Posterior vena cava (tissue), 2 donors: ENCODE results near the gene ZNF536. TPM values are rescaled to one million over a fixed set of nuclear protein-coding genes. Genes with fewer than 3 reads are reported as not detected.
"Not testable (repeated sequence)": the region's sequence is repeated elsewhere in the genome, so short reads cannot be mapped to it uniquely, and the experiment has no call there.

ENCODE experiments used
- DNase-seq: peaks from one replicate; pipeline ENCODE4 v3.0.0-alpha.2; 2020; ENCODE audit warnings: low spot score
- intact Hi-C, 2 donors: fragments of 100-400 bp; cut with DNase I; formaldehyde crosslinking; loops; one replicate each; pipeline versions ENCODE4 v1.14.1 to v1.14.2; 2022 to 2023
- total RNA-seq, 2 donors: library from RNA; stranded (reverse); fragmentation: NEBNext Ultra II Directional; extraction: Animal tissue kit (Norgen Biotek cat#: 25700); gene quantifications; one replicate each; pipeline ENCODE4 v1.2.1, GENCODE V29; 2021
- donor health status: DM: yes; HTN: yes; CAD: no.
- donor health status: DM: yes; HTN: yes; CAD: no.

The ZNF536 gene
- total RNA-seq, 2 donors from 2014 or later: 2.8 to 3.6 TPM

DNA sequence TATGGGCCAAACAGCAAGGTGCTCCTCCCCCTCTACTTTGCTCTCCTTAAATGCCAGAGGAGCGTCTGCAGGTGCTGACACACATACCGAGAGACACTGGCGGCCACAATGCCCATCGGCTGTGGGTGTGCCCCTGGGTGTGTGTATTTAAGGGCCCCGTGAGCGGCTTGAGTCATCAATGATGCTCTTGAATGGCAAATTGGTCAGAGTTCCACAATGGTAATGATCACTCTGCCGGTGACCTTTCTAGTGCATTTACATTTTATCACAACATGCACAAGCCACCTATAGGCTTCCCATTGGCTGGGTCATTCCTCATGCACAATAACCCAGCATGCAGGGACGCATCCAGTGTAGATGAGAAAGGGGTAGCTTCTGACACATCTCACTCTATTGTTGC, 124.8 kb downstream of the ZNF536 start:
- no peak for DNase-seq
- intact Hi-C loops: no loop called here

DNA sequence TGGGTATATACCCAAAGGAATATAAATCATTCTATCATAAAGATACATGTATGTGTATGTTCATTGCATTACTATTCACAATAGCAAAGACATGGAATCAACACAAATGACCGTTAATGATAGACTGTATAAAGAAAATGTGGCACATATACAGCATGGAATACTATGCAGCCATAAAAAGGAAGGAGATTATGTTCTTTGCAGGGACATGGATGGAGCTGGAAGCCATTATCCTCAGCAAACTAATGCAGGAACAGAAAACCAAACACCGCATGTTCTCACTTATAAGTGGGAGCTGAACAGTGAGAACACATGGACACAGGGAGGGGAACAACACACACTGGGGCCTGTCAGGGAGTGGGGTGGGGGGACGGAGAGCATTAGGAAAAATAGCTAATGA, 125.9 kb downstream of the ZNF536 start:
- DNase-seq, intact Hi-C loops: not testable (repeated sequence)

DNA sequence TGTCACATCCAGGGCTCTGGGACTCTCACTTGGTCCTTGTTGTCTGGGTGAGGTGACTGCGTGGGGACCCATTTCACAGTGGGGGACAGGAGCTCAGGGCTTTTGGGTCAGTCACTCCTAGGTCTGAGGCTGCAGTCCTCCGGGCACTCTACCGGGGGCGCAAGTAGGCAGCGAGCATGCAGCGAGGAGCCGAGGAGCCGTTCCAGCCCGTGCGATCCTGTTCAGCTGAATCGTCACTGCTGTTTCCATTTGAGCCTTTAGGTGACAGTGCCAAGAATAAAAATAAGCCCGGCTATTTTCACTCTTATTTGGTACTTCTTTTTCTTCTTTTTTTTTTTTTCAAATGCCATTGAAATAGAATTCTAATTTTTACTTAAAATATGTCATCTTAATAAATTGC, 126.5 kb downstream of the ZNF536 start:
- intact Hi-C loops: no loop called here
- no peak for DNase-seq

DNA sequence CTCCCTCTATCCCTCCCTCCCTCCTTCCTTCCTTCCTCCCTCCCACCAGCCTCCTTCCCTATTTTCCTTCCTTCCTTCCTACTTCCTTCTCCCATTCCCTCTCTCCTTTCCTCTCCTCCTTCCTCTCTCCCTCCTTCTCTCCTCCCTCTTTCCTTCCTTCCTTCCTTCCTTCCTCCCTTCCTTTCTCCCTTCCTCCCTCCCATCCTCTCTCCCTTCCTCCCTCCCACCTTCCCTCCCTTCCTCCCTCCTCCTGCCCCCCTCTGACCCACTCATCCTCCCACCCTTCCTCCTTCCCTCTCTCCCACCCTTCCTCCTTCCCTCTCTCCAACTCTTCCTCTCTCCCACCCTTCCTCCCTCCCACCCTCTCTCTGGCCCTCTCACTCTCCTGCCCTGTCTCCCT, 132.1 kb downstream of the ZNF536 start:
- DNase-seq: no peak
- intact Hi-C loops: no loop called here

DNA sequence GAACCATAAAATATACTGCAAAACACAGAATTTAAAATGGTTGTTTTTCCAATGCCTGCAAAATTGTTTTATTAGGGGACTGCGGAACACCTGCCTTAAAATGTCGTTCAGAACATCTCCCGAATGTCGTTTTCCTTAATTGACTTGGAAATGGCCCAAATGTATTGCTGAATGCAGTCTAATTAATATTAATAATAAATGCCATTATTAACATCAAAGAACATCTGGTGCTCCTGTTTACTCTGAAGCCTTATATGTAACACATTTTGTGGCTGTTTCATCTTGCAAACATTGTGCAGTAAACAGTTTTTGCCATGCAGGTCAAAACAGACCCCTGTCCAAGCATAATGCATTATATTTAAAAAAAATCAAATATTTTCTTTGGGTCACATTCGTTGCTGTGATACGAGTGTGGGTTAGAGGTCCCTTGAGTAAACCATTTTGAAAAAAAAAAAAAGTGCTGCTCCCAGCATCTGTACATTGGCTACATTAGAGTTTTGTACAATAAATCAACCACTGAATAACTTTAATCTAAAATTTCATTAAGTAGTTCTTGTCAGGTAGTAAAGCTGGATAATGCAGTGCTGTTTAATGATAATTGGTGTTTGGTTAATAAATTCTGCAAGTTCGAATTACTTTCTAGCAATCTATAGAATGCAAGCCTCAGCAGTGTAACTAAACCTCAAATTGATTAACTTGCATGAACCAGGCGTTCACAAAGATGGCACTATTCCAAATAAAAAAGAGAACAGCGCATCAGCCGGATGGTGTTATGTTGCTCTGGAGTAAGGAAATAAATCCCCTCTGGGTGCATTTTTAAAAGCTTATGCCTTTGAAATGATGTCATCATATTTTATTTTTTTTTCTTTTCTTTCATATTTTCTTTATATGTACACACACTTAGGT, 140.2 kb downstream of the ZNF536 start:
- DNase-seq: no peak
- intact Hi-C loops: no loop called here

DNA sequence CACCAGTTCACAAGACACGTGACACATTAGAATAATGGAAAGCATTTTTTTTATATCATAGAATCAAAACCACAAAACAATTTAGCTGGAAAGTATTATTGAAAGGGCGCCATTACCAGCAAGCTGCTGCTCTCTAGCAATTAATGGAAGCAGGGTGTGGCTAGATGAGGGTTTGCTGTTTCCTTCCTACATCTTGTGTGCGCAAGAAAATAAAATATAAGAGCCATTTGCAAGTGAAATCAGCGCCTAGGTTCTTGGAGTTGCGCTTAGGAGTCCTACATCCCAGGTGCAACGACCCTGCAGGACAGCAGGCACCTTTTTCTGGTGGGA, 140.9 kb downstream of the ZNF536 start:
- no peak for DNase-seq
- intact Hi-C loops: no loop called here

DNA sequence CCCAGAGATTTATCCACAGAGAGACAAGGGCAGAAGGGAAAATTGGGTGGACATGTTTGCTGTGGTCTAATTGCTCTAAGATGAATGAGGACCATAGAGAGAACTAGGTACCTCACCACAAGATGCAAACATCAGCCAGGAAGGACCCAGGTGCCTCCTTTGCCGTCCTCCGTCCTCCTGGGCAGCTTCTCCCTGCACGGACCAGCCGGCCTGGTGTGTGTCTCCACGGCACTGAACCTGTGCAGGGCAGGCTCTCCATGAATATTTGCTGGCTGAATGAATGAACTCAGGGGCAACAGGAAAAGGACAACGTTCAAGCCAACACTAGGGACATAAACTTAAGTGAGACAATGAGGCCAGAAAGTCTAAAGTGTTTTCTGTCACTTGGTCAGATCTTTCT, 143.9 kb downstream of the ZNF536 start:
- DNase-seq: no peak
- intact Hi-C loops: no loop called here

DNA sequence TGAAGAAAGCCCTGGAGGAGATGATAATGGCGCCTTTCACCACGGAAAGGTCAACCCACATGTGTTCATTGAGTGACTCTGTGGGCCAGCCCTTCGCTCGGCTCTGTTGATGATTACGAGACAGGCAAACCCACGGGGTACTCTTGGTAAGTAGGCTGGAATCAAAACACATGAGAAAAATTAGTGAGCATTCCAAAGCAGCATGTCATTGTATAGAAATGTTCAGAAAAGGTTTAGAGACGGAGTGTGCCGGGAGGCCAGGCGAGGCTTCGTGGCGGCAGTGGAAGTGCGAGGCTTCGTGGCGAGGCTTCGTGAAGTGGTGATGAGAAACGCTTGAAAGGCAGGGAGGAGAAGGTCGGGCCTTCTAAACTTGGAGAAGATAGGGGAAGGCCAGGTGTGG, 144.3 kb downstream of the ZNF536 start:
- DNase-seq: no peak
- intact Hi-C loops: no loop called here

DNA sequence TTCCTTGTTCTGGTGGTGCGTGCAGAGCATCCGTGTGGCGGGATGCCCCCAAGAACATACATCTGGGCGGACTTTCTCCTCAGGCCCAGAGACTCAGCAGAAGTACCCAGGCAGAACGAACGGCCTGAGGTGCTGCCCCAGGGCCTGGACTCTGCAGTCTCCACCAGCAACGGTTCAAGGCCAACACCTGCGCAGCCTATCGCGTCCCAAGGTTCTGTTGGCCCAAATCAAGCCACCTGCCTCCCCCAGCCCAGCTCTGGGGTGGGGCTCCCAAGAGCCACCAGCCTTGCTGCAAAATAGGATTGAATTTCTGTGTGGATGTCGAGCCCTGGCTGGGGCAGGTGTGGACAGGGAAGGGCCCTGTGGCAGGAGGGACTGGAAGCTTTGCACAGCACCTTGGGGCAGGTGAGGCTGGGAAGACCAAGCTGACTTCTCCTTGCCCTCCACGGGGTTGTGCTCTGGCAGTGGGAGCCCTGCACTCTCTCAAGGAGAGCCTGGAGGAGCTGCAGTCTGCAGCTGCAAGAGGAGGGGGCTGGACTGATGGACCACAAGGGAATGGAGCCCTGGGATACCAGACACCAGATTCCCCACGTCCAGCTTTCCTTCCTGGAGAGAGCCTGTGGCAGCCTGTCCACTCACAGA, 146.9 kb downstream of the ZNF536 start:
- intact Hi-C loops: no loop called here
- DNase-seq: no peak

DNA sequence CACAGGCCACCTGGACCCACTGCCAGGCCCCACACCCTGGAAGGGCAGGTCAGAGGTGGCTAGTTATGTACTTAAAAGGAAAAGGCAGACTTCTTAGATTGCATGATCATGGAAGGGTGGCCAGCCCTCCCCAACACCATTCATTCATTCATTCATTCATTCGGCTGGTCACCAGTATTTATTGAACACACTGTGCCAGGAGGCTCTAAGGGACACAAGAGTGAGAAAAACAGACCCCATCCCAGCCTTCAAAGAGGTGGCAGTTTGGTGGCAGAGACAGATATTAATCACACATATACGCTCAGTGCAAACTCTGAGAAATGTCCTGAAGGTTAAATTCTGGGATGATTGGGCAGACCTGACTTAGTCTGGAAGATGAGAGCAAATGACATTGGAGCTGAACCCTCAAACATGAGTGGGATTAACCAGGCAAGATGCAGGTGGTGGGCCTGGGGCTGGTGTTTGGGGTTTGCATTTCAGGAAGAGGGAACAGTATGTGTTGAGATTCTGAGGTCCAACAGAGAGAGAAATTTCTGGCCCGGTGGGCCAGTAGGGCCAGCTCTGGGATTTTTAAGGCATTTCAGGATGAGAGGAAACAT, 147.5 kb downstream of the ZNF536 start:
- no peak for DNase-seq
- intact Hi-C loops: no loop called here

DNA sequence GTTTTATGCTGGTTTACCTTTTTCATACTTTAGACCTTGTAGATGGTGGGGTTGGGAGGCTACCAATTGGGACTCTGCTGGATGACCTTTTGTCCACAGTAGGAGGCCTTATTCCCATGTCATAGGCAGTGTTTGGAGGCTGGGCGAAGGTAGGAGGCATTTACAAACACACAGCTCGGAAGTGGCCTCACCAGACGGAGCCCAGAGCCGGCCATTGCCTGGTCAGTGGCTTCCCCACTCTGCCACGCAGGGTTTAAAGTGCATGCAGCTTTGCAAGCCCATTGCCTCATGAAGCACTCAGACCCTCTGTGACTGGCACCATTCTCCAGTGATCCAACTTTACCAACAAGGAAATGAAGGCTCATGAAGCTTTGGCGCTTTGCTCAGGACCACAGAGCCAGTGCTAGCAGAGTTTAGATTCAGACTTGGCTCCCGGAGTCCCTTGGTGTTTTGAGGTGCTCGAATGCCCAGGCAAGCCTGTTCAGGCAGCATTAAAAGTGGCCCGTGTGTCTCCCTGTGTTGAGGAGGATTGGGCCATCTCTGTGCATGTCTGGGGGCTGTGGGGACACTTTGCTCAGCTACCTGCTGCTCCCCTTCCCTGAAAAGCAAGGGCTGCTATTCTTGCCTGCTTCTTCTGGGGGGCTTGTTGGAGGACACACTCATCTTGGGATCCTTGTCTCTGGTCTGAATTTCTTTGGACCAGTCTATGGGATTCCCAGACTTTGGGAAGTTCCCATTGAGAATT, 148.7 kb downstream of the ZNF536 start:
- intact Hi-C loops: no loop called here
- DNase-seq: no peak

DNA sequence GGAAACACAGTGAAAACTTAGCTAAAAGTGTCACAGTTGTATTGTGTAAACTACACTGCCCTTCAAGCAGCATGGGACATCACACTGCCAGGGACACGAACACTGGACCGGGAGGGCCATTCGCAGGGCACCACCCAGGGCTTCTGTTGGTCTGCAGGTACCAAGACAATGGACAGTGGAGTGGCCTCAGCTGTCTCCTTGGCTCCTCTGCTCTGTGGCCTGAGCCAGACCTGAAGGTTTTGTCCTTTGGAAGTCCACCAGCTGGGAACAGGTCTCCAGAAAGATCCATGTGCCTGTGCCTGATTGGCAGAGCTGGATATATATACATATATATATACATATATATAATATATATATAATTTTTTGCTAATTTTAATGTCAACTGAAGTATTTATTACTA, 149.8 kb downstream of the ZNF536 start:
- intact Hi-C loops: no loop called here
- no peak for DNase-seq

DNA sequence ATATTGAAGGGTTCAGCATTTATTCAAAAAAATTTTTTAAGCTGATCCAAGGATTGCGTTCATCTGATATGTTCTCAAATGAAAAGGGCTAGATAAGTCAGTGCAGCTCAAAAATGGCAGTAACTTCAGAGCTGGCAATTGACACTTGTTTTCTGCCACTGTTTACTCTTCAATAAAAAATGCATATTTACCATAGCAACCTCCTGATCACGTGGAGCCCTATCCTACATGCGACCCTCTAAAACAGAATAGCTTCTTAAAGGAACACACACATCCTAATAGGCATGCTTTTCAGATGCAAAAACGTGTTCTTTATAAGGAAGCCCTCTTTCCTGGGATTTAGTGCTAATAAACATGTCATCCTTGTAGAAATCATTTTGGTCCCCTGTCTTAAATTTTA, 150.2 kb downstream of the ZNF536 start:
- intact Hi-C loops: no loop called here
- DNase-seq: no peak

DNA sequence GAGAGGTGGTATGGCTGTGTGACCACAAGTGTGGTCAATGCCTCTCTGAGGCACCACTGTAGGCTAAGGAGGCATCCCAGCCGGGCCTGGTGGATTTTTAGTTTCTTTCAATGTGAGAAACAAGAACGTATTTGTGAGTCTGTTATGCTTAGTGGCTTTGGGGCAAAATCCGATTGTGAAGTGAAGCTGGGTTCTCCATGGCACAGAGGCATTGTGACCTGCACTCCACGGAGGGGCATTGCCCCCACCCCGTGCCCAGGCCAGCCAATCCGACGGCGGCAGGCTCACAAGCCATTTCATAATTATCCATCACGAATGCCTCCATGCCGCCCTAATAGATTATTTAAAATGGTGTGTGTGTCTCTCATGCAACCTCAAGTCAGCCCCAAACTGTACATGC, 151.6 kb downstream of the ZNF536 start:
- intact Hi-C loops: no loop called here
- no peak for DNase-seq

DNA sequence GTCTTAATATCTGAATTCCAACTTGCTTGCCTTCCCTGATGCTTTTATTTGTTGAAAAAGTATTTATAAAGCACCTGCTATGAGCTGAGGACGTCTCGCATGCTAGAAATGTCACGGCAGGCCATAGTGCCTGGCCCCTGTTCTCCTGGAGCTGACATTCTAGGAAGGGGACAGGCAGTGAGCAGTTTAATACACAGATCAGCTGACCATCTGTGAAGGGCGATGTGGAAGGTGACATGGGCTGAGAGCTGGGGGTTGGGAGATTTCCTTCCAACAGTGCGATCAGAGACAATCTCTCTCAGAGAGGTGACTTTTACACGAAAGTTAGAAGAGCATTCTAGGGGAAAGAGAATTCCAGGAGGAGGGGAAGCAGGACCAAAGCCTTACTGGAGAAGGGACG, 153.2 kb downstream of the ZNF536 start:
- no peak for DNase-seq
- intact Hi-C loops: no loop called here

DNA sequence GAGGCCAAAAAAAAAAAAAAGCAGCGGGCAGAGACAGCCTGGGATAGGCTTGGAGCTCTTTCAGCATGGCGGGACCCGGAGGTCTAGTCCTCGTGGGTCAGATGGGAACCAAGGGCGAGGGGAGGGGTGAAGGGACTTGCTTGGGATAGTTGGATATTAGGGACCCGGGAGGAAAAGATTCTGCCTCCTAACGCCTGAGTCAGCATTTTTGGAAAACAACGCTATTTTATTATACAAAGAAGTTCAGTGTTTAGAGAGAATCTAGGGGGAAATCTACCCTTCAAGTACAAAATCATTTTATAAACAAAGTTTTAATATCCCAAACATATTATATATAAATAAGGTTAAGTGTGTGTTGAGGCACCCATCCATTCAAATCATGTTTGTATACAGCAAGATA, 156.7 kb downstream of the ZNF536 start:
- intact Hi-C loops: no loop called here
- no peak for DNase-seq

DNA sequence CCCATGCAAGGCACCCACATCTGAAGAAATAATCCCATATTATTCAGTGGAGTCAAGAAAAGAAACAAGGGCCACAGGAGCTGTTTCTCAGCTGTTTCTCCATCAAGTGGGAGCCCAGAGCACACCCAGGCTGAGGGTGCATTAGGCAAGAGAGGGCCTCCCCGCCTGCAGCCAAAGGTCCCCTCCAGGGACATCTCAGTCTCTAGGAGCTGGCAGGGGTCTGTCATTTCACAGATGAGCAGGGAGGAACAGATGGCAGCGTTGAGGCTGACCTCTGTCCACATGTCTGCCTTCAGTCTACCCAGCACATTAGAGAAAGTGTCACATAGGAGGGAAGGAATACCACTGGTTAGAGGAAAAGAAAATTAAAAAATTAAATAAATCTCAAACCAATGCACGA, 157.7 kb downstream of the ZNF536 start:
- DNase-seq: no peak
- intact Hi-C loops: no loop called here

DNA sequence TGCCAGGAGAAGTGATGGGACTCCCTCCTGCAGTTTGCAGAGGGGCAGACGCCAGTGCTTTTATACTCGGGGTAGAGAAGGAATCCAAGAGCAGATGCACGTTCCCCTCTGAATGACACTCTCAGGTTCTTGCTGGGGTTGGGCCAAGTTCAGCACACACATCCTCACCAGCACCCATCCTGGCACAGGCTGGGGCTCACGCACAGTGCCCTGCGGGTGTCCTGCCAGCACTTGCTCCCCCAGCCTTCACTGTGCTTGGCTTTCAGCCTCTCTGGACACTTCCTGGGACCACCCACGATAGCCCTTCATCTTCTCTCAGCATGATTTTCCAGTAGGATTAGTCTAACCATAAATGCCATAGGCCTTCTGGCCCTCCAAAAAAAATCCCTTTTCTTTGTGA, 158.6 kb downstream of the ZNF536 start:
- intact Hi-C loops: no loop called here

DNA sequence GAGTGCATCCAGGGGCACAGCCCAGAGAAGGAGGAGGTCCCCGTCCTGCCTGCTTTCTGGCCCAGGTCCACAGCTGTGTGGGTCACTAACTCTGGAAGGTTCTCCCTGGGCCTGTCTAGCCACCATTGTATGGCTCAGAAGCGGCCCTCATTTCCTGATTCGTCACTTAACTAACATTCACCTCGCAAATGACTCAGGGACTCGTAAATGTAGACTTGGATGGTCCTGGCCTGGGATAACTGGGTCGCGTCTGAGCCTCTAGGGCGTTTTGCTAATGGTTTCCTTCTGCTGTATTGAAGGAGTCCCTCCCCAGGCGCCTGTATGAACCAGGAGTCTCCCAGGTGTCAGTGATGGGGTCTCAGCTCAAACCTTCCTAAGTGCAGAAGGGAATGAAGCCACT, 162.8 kb downstream of the ZNF536 start:
- DNase-seq: no peak
- intact Hi-C loops: no loop called here

More for the DNA sequence above, 158.6 kb downstream of the ZNF536 start:
- no peak for DNase-seq

DNA sequence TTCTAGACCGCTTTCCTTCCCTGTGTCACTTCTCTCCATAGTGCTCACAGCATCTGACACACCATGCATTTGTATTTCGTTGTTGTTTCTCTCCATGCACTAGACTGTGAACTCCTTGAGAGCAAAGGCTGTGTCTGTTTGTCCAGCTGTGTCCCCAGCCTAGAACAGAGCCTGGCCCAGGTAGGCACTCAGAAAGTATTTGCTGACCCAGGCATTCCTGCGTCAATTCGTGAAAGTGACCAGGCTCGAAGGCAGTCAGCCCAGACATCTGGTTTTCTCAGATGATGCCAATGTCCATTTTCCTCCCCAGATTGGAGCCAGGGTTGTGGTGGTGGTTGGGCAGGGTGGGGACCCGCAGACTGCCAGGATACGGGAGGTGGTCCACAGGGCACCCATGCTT, 164.8 kb downstream of the ZNF536 start:
- no peak for DNase-seq
- intact Hi-C loops: no loop called here
